Measurements from ENCODE around the gene PRICKLE2.

Gene PRICKLE2

DNA sequence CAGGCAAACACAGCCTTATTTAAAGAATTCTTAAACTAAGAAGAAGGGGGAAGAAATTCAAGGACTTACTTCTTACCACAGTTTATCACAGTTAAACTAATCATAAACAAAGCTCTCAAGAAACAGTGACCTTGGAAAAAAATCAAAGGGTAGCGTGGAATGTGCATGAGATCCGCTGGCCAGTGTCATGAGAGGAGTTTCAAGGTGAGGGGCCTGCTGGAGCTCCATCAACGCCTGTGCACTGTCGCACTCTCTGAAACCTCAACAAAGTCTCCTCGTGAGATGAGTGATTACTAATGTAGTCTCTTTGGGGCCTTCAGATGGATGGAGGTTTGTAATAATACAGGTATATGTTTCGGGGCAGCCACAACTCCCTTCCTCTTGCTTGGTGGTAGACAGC is 28.4 kb upstream of the PRICKLE2 start:
- no peak for DNase-seq (ENCODE audit: low read depth, low spot score)

DNA sequence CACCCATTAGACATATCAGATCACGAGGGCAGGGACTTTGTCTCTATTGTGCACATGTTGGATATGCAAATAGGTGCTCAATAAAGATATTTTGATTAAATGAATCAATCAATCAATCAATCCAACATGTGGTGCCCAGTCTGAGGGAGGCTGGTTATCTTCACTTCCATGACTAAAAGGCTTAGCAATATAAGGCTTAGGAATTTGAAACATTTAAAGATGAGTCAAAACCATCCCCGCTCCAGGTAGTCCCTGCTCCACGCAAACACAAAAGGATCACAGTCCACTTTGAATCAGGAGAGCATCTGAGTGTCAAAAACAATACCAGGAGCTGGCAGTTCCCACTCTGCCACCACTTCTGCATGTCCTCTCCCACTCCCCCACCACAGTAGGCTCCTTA is 25.8 kb upstream of the PRICKLE2 start:
- DNase-seq (ENCODE audit: low read depth, low spot score) = no peak

DNA sequence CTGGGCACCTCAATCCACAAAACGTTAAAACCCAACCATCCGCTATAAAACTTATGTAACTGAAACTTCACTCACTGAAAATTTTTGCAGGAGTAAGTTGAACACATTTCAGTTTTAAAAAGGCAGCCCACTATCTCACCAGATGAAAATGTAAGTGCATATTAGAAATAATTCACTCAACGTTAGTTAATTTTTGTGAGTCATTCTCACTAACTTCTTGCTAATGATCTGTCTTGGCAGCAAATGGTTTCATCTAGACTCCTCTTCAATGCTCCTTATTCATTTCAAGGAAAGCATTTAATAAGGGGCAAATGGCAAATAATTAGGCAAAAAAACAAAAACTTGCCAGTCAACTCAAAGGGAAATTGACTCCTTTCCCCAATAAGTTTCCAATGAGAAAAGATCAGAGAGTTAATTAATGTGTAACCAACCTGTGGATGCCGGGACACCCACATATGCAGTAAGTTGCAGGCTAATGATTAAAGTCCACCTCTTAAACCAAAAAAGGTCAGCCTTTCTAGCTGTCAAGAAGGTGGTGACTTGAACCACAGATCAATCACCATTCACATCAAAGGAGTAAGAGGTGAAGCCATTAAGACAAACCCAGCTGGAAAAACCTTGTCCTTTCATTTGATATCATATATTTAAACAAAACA is 22.9 kb upstream of the PRICKLE2 start:
- DNase-seq (ENCODE audit: low read depth, low spot score) = no peak

DNA sequence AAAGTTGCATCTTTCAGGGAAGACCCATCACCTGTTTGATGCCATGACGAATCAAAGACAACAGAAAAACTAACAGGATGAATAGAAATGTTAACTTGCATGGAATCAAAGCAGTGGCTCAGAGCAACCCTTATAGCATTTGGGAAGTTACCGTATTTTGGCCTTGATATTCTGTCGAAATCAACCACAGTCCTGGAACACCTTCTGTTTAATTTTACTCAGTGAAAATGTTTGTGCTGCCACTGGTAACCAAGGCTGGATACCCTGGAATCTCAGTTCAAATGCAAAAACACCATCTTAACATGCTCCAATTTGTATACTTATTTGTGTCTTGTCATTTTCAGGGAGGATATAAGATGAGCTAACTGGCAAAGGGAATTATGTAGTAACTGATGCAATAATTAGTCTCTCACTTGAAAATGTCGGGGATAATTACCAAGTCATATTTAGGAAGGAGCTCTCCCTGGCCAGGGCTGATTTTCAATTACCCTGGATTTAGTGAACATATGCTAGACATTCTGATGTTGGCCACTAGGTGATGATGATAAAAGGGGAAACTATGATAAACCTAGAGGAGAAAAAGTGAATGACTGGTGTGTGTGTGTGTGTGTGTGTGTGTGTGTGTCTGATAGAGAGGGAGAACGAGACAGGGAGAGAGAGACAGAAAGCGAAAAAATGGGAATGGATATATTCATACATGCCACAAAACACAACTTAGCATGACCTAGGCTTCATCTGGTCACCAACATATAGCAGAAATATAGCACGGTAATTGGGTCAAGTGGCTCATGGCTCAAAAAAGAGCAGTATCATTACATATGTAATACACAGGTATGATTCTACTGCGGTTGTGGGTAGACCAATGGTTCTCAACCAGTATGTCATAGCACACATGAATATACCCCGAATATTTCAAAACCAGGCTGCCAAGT is 19.0 kb upstream of the PRICKLE2 start:
- peak; percentile 29 for DNase-seq (ENCODE audit: low read depth, low spot score)

DNA sequence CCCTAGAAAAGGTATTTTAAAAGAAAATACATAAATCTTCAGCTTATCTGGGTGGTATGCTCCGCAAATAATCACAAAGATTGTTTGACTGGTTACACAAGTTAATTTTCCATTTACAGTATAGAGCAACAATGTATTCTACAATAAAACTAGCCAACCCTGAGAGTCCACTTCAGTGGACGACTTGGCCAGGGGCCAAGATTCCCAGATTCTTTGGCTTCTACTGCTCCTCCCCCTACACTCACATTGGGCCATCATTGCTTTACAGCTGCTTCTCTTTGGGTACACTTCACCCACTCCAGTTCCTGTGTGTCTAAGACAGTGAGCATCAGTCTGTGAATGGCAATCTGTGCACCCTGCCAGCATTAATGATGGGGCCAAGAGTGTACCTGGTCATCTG is 17.2 kb upstream of the PRICKLE2 start:
- peak; percentile 68 for DNase-seq (ENCODE audit: low read depth, low spot score)

DNA sequence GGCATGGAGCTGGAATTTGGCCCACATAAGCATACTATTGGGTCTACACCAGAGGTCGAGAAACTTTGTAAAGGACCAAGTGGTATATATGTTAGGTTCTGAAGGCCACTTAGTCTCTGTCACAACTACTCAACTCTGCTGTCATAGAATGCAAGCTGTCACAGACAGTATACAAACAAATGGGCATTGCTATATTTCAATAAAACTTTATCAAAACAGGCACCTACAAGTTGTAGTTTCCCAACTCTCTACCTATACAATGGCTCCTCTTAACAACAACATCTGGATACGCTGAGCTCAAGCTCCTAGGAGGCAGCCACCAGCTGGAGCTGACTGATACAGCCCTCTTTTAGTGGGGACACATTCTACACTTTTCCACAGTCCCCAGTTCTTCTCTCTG is 15.7 kb upstream of the PRICKLE2 start:
- no peak for DNase-seq (ENCODE audit: low read depth, low spot score)

DNA sequence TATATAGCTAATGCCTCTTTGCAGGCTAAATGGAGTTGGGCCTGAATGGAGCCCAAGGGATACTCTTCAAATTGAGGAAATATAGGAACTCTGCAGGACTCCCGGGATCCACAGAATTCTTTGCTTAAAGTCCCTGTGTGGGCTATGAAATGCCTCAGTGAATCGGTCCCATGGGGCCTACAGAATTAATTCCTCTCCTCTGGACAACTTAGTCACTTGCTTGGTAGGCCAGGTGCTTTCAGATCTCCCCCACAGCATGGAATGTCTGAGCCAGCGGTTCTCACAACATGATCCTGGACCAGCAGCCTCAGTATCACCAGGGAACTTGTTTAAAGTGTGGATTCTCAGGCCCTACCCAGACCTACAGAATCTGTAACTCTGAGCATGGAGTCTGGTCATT is 15.1 kb upstream of the PRICKLE2 start:
- peak; percentile 34 for DNase-seq (ENCODE audit: low read depth, low spot score)

DNA sequence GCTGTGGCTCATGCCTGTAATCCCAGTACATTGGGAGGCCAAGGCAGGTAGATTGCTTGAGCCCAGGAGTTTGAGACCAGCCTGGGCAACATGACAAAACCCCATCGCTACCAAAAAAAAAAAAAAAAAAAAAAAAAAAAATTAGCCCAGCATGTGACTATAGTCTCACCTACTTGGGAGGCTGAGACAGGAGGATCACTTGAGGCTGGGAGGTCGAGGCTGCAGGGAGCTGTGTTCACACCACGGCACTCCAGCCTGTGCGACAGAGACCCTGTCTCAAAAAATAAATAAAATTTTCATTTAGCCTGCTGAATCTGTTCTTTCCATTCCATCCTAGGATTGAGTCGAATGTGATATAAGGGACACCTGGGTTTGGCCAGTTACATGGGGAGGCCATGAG is 14.6 kb upstream of the PRICKLE2 start:
- no peak for DNase-seq (ENCODE audit: low read depth, low spot score)

DNA sequence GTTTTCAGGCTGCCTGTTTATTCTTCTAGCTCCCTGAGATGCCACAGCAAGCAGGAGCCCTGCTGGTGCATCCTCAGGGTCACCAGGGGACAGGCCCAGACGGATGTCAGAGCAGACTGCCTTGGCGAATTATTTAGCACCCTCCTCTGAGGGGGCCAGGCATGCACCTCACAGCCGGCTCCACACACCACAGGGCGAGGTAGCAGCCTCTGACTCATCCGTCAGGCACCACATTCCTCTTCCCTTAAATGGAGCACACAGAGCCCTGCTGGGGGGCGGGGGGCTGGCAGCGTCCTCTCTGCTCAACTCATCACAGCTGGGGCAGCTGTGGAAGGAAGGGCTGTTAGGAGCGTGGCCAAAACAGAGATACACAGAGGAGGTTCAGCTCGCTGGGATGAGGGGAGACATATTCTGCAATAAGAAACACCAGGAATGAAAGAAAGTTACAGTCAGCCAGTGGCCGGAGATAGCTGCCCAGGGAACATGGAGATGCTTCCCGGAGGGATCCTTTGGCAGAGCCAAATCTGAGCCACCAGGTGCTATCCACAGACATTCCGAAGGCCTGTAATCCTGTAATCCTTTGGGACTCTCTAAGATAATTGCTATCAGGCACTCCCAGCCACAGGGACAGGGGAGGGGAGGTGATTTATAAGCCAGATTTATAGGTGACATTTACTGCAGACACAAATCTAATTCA is 13.9 kb upstream of the PRICKLE2 start:
- peak; percentile 98 for DNase-seq (ENCODE audit: low read depth, low spot score)

DNA sequence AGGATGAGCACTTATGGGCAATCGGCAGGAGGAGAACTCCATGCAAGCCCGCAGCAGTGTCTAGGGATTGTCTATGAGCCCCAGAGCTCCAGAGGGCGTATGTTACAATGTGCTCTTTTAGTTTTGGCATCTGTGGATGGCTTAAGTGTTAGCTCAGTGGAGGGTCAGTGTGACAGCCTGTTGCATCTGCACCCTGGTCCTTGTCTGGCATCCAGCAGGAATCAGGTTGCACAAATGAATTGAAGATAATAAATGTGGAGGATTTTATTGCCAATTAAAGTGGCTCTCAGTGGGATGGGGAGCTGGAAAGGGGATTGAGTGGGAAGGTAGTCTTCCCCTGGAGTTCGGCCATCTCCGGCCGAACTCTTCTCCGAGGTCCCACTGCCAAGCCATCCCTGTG is 11.8 kb upstream of the PRICKLE2 start:
- no peak for DNase-seq (ENCODE audit: low read depth, low spot score)

DNA sequence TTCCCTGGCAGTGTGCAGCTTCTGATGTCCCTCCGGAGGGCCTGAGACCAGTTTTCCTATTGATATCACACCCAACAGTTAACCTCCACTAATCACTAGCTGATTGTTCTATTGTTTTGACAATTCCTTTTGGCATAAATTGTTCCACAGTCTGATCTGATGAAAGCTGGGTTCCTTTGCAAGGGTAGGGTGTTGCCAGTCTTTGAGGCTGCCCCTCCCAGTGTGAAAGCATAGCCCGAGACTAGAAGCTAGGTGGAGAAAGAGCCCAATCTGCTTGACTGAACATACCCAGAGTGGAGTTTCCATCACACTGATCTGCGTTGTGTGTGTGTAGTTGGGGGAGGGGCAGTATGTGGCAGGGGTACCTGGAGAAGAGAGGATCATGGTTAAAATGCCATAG is 10.3 kb upstream of the PRICKLE2 start:
- DNase-seq (ENCODE audit: low read depth, low spot score) = no peak

DNA sequence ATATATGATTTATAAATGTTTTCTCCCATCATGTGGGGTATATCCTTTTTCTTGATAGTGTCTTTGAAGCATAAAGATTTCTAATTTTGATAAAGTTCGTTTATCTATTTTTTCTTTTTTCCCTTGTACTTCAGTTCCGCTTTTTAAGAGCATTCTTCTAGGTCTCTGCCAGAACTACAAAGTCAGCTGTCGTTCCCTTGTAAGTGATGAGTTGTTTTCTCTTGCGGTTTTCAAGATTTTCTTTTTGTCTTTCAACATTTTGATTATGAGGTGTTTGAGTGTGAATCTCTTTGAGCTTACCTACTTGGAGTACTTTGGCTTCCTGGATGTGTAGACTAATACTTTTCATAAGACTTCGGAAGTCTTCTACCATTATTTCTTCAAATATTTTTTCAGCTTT is 9.3 kb upstream of the PRICKLE2 start:
- no peak for DNase-seq (ENCODE audit: low read depth, low spot score)

DNA sequence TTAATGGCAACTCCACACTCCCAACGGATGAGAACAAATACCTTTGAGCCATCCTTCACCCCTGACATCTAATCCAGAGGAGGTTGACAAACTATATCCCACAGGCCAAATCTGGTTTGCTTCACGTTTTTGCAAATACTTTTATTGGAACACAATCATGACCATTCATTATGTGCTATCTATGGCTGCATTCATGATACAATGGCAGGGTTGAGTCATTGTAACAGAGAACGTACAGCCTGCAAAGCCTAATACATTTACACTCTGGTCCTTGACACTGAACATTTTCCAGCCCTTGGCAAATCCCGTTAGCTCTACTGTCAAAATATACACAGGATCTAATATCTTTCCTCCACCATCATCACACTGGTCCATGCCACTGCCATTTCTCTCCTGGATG is 7.6 kb upstream of the PRICKLE2 start:
- DNase-seq (ENCODE audit: low read depth, low spot score) = no peak

DNA sequence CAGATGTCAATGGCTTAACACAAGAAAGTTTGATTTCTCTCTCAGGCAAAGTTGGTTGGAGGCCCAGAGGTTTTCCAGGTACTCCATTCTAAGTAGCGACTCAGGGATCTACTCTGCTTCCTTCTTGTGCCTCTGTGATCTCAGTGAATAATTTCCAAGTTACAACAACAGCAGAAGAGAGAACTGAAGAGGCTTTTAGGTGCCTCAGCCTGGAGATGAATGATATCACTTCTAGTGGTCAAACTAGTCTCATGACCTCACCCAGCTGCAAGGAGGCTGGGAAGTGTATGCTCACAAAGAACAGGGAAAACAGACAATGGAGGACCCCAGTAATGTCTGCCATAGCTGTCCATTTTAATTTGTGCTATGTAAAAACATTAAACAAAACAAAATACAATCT is 4.6 kb upstream of the PRICKLE2 start:
- DNase-seq (ENCODE audit: low read depth, low spot score) = no peak

DNA sequence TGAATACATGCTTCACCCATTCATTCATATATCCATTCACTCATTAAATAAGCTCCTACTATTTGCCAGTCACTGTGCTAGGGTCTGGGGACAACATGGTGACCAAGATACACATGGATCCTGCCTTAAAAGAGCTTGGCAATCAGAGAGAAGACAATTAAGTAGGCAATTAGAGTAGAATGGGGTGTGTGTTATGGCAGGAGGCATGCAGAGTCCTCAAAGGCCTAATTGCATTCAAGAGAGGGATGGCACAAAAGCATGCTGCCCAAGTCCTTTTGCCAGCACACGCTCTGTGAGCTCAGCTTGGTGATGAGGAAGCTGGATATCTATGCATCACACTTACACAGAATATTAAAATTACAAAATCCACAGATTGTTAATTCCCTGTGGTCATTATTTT is 2.8 kb upstream of the PRICKLE2 start:
- no peak for DNase-seq (ENCODE audit: low read depth, low spot score)

DNA sequence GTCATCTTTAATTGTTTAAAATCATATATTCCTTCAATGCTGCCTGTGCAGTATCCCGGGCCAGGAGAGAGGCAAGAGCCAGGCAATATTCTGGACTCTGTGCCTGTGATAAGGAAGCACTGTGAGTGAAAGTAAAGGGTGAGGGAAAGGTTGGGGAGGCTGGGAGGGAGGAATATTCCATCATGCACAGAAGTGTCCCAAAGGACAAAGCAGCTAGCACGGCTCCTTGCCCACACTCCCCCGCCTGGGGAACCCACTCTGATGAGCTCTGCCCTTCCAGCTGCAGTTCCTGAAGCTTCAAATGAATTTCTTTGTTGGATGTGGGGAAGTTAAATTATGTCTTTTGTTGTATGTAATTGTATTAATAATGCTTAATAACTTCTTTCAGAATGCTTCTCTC is 1.5 kb upstream of the PRICKLE2 start:
- no peak for DNase-seq (ENCODE audit: low read depth, low spot score)

DNA sequence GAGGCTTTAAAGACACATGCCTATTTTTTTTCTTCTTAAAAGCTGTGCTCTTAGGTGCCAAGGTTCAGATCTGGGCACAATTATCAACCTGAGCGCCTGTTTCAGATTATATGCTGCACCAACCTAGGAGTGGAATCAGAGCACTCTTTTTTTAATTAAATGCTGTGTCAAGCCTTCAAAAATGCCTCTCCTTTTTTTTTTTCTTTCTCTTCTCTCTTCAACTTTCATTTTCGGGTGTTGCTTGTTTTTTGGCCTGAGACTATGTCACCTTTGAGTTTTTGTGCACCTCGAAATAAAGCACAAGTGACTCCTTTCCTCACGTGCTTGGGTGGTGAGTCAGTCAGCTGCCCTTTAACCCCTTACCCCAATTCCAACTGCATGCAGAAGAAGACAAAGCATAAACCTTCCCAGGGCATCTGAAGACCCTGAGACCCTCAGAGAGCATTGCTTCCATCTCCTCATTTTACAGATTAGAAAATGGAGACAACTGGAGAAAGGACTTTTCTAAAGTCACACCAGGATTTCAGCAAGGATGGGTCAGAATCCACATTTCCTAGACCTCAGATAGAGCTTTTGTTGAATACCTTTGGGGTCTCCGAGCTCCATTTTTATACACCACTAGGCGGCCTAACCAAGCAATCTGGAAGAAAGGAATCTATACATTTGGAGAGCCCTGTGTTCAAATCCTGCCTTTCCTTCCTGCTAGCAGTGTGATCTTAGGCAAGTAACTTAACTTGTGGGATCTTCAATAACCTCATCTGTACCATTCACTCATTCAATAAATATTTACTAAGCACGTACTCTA is 631 bp upstream of the PRICKLE2 start:
- DNase-seq (ENCODE audit: low read depth, low spot score) = no peak

DNA sequence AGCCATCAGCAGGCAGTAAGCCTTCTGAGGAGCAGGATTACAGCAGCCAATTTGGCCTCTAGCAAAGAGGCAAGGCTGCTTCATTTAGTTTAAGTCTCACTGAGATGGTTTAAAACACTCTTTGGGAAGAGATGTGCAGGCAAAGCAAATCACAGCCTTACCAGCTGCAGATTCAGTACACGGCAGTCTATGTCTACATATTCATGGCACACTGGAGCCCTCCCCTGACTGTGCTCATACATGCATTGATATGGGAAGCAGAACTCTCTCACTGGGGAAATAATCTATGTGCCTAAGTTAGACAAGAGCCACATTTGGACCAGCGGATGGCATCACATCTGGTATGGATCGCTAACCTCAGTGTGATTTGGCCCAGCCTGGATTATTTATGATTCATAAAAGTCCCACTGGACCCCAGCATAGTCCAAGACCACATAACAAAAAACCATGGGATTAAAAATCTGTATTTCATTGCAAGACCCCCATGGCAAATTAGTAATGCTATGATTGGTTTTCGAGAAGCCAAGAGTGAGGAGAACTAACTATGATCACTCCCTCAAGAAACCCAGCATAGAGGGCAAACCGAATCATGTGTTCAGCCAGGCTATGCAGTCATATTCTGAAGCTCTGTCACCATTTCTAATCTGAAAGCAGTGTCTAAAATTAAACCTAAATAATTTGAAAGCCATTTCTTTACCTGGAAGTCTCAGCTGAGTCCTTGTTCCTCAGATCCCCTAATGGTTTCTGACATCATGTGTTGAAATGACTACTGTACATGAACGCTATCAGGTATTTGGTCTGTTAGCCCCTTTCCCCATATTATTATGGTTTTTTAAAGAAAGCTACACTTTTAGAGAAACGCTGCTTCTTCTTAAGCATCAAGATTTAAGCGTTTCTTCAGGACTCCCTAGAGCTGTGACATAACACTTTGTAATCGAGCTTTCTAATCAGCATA is 1.2 kb downstream of the PRICKLE2 start:
- peak; percentile 58 for DNase-seq (ENCODE audit: low read depth, low spot score)

DNA sequence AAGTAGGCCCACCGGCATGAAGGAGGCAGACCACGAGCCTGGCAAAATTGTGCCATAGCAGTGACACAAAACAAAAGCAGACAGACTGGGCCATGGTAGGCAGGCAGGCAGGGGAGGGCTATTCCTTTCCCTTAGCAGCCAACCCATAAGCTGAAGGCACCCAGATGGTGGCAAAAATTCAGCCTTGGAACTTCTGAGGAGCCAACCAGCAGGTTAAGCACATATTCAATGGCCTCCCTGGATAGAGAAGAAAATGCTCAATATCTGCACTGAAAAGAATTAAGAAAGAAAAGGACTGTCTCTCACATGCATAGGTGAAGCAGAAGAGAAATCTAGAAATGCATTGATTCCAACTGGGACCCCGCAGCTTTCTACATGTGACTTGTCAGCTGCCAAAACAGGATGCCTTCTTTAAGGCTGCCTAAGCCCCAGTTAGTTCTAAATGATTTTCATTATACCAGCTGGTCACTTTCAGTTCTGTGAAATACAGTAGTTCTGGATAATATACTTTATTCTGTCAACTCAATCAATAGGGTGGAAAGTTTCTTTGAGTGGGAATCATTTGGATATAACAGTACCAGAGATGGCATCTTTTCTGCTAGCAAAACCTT is 2.7 kb downstream of the PRICKLE2 start:
- no peak for DNase-seq (ENCODE audit: low read depth, low spot score)

DNA sequence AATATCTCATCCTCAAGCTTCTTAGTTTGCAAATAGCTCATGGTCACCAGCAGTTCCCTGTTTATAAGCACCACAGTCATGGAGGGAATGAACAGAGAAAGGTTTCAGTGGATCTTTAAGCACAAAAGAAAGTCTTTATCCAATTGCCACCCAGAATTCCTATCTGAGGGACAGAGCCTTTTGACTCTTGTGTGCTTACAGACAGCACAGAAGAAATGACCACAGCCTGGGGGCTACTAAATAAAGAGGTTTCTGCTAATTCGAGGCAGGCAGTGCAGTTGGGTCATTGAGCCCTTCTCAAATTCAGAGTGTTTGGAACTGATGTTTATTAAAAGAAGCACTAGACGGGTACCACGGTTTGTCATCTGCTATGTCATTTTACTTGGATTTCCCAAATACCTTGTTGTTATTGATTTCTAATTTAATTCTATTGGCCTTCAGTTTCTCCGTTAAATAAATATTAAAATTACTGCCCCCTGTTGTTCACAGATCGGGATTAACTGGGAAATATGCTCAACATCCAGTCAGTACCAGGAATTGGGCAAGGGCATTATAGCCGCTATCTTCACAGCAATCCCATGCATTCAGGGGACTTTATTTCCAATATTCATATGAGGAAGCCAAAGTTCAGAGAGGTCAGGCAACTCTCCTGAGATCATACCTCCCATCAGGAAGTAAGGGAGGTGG is 3.6 kb downstream of the PRICKLE2 start:
- DNase-seq (ENCODE audit: low read depth, low spot score) = no peak

Measured in astrocyte of the hippocampus (primary cell).